Medulla oblongata (tissue), 1 donor: Measurements from ENCODE around the gene IL17RE.
A peak's percentile ranks its signal among the peaks of the same experiment; 100 is the strongest.
"Not testable (repeated sequence)": the region's sequence is repeated elsewhere in the genome, so short reads cannot be mapped to it uniquely, and the experiment has no call there.

ENCODE experiments used
- DNase-seq: peaks from one replicate; pipeline ENCODE4 v3.0.0-alpha.2; 2015; ENCODE audit errors: extremely low spot score

Gene IL17RE

GRCh38 chr3:9879830-9880549 lies 22.7 kb upstream of the IL17RE start, which contains the start of gene CIDEC:
Gene CIDEC (minus strand): TSS chr3:9880253. CDS start chr3:9878486, 1,767 bp downstream.
- DNase-seq: no peak

- DNase-seq: no peak
These were observed 21.2 kb upstream of the IL17RE start for GRCh38 chr3:9881441-9881840.

GRCh38 chr3:9883706-9884554 lies 18.7 kb upstream of the IL17RE start:
- DNase-seq: no peak

DNA sequence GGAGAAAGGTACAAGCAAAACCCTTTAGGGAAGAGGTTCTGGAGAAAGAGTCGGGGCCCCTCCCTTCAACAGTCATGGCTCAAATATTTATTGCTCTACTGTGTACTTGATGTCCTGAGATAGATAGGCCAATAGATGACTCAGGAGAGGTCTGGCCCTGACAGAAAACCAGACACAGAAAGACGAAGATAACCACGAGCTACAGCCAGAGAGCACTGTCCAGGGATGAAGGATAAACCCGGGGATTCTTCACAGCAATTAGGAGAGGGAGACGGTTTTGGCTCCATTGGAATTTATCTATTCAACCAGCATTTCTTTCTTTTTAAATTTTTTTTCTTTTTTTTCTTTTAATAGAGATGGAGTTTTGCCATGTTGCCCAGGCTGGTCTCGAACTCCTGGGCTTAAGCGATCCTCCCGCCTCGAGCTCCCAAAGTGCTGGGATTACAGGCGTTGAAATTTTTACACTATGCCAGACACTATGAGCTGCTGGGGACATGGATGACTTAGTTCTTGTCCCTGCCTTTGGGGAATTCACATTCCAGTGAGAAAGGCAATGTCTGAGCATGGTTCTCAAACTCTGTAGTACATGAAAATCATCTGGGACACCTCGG lies 18.0 kb upstream of the IL17RE start:
- DNase-seq: no peak

GRCh38 chr3:9886328-9886727 lies 16.3 kb upstream of the IL17RE start:
- no peak for DNase-seq

DNA sequence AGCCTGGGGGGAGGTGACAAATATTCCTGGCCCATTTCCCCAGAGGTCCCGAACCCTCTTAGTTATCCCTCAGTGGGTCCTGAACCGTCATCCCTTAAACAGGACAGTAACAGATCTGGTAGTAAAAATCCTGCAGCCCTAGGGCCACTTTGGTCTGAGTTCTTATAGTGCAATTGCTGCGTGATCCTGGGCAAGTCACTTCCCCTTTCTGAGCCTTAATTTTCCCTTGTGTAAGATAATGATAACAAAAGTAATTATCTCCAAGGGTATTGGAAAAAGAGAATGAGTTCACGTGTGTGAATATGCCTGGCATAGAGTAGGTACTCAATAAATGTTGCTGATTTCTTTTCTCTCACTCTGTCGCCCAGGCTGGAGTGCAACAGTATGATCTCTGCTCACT lies 15.2 kb upstream of the IL17RE start:
- DNase-seq: no peak

DNA sequence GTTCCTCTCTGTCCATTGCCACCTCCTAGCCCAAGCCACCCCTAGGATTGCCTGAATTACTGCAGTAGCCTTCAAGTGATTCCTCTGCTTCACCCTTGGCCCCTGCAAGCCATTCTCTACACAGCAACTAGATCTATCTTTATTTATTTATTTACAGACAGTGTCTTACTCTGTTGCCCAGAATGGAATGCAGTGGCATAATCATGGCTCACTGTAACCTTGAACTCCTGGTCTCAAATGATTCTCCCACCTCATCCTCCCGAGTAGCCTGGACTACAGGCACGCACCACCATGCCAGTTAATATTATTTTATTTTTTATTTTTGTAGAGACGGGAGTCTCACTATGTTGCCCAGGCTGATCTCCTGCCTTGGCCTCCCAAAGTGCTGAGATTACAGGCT lies 14.1 kb upstream of the IL17RE start:
- DNase-seq: no peak

DNA sequence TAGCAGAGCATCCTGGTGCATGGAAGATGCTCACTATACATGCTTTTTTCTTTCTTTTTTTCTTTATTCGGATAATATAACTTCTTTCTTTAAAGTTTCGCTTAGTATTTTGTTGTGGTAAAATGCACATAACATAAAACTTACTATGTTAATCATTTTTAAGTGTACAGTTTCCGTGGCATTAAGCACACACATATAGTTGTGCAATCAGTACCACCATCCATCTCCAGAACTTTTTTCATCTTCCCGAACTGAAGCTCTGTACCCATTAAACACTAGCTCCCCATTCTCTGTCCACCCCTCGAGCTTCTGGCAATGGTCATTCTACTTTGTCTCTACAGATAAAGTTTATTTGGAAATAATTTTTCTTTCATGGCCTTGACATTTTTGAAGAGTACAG lies 13.2 kb upstream of the IL17RE start:
- DNase-seq: no peak

GRCh38 chr3:9890249-9891071 lies 12.2 kb upstream of the IL17RE start, which contains the start of gene JAGN1:
Gene JAGN1 (plus strand): TSS chr3:9890610. CDS start chr3:9890723, 113 bp downstream.
- peak; percentile 90 for DNase-seq

DNA sequence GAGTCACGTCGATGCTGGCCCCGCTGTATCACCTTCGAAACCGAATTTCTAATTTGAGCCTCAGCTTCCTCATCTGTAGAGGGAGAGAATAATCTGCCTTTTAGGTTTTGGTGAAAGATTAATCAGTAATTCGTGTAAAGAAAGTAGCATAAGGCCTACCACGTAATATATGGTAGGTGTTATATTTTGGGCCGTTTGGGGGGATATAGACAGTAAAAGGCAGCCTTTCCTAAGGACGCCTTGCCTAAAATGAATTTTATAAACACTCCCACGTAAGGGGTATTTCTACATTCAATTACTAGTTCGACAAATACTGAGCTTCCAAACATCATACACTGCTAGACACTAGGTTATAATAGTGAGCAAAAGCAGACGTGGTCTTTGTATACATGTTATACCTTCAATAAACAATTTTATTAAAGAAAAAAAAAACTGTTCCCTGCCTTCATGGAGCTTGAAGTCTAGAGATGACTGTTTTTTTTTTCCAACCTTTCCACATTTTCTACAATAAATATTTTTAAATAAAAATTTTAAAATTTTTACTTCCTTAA lies 11.5 kb upstream of the IL17RE start:
- DNase-seq: no peak

GRCh38 chr3:9893739-9894138 lies 8.9 kb upstream of the IL17RE start:
- DNase-seq: no peak

- DNase-seq: not testable (repeated sequence)
These were observed 6.9 kb upstream of the IL17RE start for GRCh38 chr3:9895715-9896114.

DNA sequence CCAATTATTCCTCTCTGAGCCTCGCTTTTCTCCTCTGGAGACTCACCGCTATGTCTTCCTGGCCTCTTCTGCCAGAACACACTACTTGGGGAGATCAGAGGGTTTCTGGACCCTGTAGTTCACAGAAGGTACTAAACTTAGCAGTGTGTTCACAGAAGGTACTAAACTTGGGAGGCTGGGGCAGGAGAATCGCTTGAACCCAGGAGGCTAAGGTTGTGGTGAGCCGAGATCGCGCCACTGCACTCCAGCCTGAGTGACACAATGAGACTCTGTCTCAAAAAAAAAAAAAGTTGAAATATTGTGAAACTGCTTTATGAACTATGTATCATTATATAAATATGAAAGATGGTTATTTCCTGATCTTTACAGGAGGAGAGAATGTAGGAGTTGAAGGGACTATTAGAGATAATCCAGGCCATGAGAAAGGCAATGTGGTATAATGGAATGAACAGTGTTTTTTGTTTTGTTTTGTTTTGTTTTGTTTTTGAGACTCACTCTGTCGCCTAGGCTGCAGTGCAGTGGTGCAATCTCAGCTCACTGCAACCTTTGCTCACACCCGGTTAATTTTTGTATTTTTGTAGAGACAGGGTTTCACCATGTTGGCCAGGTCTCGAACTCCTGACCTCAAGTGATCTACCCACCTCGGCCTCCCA lies 5.8 kb upstream of the IL17RE start:
- DNase-seq: not testable (repeated sequence)

DNA sequence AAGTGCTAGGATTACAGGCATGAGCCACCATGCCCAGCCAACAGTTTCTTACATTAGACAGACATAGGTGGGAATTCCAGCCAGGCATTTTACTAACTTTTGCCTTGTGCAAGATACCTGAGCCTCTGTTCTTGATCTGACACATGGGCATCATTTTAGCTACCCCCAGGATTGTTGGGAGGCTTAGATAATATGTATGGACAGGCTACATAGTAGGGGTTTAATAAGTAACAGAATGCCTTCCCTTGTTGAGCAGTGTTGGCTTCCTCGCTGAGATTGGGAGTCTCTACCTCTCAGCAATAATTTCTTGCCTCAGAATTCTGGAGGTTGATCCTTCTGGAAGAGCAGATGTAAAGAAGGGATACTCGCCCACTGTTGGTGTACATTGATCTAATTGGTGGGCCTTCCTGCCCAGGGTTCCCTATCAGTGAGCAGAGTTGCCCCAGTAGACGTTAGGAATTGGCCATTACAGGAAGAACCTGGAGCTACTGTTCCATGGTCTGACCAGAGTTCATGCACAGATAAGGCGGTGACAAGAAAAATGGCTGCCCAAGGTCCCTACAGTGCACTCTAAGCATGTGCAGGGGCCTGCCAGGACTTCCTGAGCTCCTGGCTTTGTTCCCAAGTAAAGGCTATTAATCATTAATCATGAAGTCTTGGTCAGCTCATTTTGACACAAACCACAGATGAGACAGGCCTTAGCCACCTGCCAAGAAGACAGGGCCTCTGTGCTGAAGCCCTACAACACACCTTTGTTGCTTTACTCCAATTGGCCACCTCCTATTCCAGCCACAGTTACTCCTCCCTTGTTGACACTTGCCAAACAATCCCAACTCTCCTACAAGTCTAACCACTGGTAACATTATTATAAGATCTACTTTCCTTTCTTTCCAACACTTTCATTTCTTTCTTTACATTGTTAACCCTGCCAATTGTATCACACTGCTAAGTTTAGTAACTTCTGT lies 5.0 kb upstream of the IL17RE start:
- no peak for DNase-seq

- DNase-seq: no peak
These were observed 4.0 kb upstream of the IL17RE start for GRCh38 chr3:9898467-9899241.

GRCh38 chr3:9899289-9899791 lies 3.3 kb upstream of the IL17RE start:
- DNase-seq: no peak

- DNase-seq: not testable (repeated sequence)
These were observed 1.7 kb upstream of the IL17RE start for GRCh38 chr3:9900965-9901415.

GRCh38 chr3:9901967-9902366 lies 681 bp upstream of the IL17RE start:
- DNase-seq: no peak
